Left colon (tissue), 2 donors: Measurements from ENCODE around the gene ADGRD1. TPM values are rescaled to one million over a fixed set of nuclear protein-coding genes. Genes with fewer than 3 reads are reported as not detected.

Experiments used
- ATAC-seq: fragments of 200-7000 bp; cut with Tn5 transposase; one replicate; pipeline ENCODE4 v1.9.1; 2020; ENCODE audit warnings: mild to moderate bottlenecking, moderate library complexity
- DNase-seq, 2 donors: peaks; one replicate each; pipeline ENCODE4 v3.0.0-alpha.2; 2020
- intact Hi-C, 2 donors: fragments of 100-400 bp; cut with DNase I in 1 of 2; cut with micrococcal nuclease in 1 of 2; formaldehyde crosslinking; loops; one replicate each; pipeline versions ENCODE4 v1.11.2 to v1.14.0; 2022; cut with DNase I, micrococcal nuclease
- total RNA-seq, 2 donors: library from RNA; stranded (reverse); fragmentation: NEBNext Ultra II Directional; extraction: Animal tissue kit (Norgen Biotek cat#: 25700); gene quantifications; one replicate each; pipeline ENCODE4 v1.2.1, GENCODE V29; 2021
- donor health status: DM: no; HTN: no; CAD: no.
- donor health status: DM: yes; HTN: yes; CAD: no.

ADGRD1 gene
- total RNA-seq, 2 donors from 2014 or later, result 4.0 to 5.8 TPM

GRCh38 chr12:130977046-130977742, 23.5 kb downstream of the ADGRD1 start:
- ATAC-seq (no peak), DNase-seq (peak in 1 of 2 donors; percentile 17)
- intact Hi-C loops, result no loop called here

GRCh38 chr12:130977743-130978095, 24.0 kb downstream of the ADGRD1 start:
- intact Hi-C loops, result no loop called here
- DNase-seq, result peak in 1 of 2 donors; percentile 12

GRCh38 chr12:130978785-130979184, 25.1 kb downstream of the ADGRD1 start:
- ATAC-seq, result no peak
- intact Hi-C loops, result no loop called here
- peak in 1 of 2 donors; percentile 23 for DNase-seq

More at GRCh38 chr12:130977743-130978095, 24.0 kb downstream of the ADGRD1 start:
- ATAC-seq, result no peak

GRCh38 chr12:130981074-130981742, 27.5 kb downstream of the ADGRD1 start:
- ATAC-seq (no peak), DNase-seq (peak in 1 of 2 donors; percentile 8)
- intact Hi-C loops, result no loop called here

- ATAC-seq (no peak), DNase-seq (peak in 1 of 2 donors; percentile 19)
- intact Hi-C loops, result no loop called here
Measured at GRCh38 chr12:130981911-130982310, 28.2 kb downstream of the ADGRD1 start.

- ATAC-seq (no peak), DNase-seq (peak in 1 of 2 donors; percentile 8)
- intact Hi-C loops, result no loop called here
Measured at GRCh38 chr12:130982565-130983225, 29.0 kb downstream of the ADGRD1 start.

- DNase-seq (peak in 1 of 2 donors; percentile 5), ATAC-seq (no peak)
- intact Hi-C loops, result no loop called here
Measured at GRCh38 chr12:130983328-130984017, 29.8 kb downstream of the ADGRD1 start.

GRCh38 chr12:130984183-130985058, 30.7 kb downstream of the ADGRD1 start:
- ATAC-seq (no peak), DNase-seq (no peak)
- intact Hi-C loops, result no loop called here

GRCh38 chr12:130987151-130987931, 33.6 kb downstream of the ADGRD1 start:
- ATAC-seq, result no peak
- intact Hi-C loops, result no loop called here
- DNase-seq, result no peak

- ATAC-seq (no peak), DNase-seq (peak in 1 of 2 donors; percentile 2)
- intact Hi-C loops, result no loop called here
Measured at GRCh38 chr12:130988261-130988660, 34.6 kb downstream of the ADGRD1 start.

GRCh38 chr12:130988751-130989150, 35.0 kb downstream of the ADGRD1 start:
- intact Hi-C loops, result no loop called here
- ATAC-seq (no peak), DNase-seq (peak in 1 of 2 donors; percentile 11)

- peak in 1 of 2 donors; percentile 14 for DNase-seq
- no peak for ATAC-seq
- intact Hi-C loops, result no loop called here
Measured at GRCh38 chr12:130989391-130989790, 35.7 kb downstream of the ADGRD1 start.

- intact Hi-C loops, result no loop called here
- DNase-seq (peak in 1 of 2 donors; percentile 3), ATAC-seq (no peak)
Measured at GRCh38 chr12:130990034-130990433, 36.3 kb downstream of the ADGRD1 start.

GRCh38 chr12:130992448-130992847, 38.7 kb downstream of the ADGRD1 start:
- ATAC-seq (no peak), DNase-seq (peak in 1 of 2 donors; percentile 23)
- intact Hi-C loops, result no loop called here

GRCh38 chr12:130992979-130993538, 39.4 kb downstream of the ADGRD1 start:
- intact Hi-C loops, result no loop called here
- peak in 1 of 2 donors; percentile 1 for DNase-seq
- no peak for ATAC-seq

GRCh38 chr12:130993759-130994670, 40.3 kb downstream of the ADGRD1 start:
- intact Hi-C loops, result no loop called here
- no peak for ATAC-seq

More at GRCh38 chr12:130993759-130994670, 40.3 kb downstream of the ADGRD1 start:
- peak in 1 of 2 donors; percentile 12 for DNase-seq
